WTC11 (cell line): ENCODE results near the gene ELN. TPM values are rescaled to one million over a fixed set of nuclear protein-coding genes. Genes with fewer than 3 reads are reported as not detected.
A peak's percentile ranks its signal among the peaks of the same experiment; 100 is the strongest.

ENCODE experiments used
- ATAC-seq: fragments of 200-7000 bp; cut with Tn5 transposase; 2 replicates; pipeline ENCODE4 v1.10.0; 2021; ENCODE audit warnings: mild to moderate bottlenecking, moderate library complexity
- CTCF ChIA-PET: fragments of 300-600 bp; sonication (Branson Sonifier 250); formaldehyde crosslinking; loops from one replicate; lab custom pipeline; 2021; ENCODE audit warnings: antibody characterized with exemption; lab: Charles Lee
- POLR2A ChIA-PET: fragments of 350-600 bp; sonication (Branson Sonifier 250); formaldehyde crosslinking; loops from one replicate; lab custom pipeline; 2021; ENCODE audit warnings: antibody characterized with exemption; lab: Charles Lee
- DNase-seq: peaks from one replicate; pipeline ENCODE4 v3.0.0; 2021; ENCODE audit warnings: low spot score
- H3K27ac Mint-ChIP-seq: 2 replicates; pipeline ENCODE4 v1.8.0; 2021; ENCODE audit warnings: mixed read lengths
- H3K27me3 Mint-ChIP-seq: 2 replicates; pipeline ENCODE4 v1.8.0; 2021; ENCODE audit warnings: low read depth, mild to moderate bottlenecking, moderate library complexity, mixed read lengths
- H3K36me3 Mint-ChIP-seq: 2 replicates; pipeline ENCODE4 v1.8.0; 2021; ENCODE audit warnings: mixed read lengths
- H3K4me1 Mint-ChIP-seq: 2 replicates; pipeline ENCODE4 v1.8.0; 2022; ENCODE audit warnings: mixed read lengths
- H3K4me3 Mint-ChIP-seq: 2 replicates; pipeline ENCODE4 v1.8.0; 2021; ENCODE audit warnings: mild to moderate bottlenecking, moderate library complexity, mixed read lengths
- H3K9me3 Mint-ChIP-seq: 2 replicates; pipeline ENCODE4 v1.8.0; 2021; ENCODE audit warnings: mixed read lengths
- AR ChIP-seq: fragments of 250-450 bp; sonication (Bioruptor Pico); IDR thresholded peaks from 2 replicates; pipeline ENCODE4 v1.9.0; 2021; ENCODE audit warnings: mild to moderate bottlenecking
- CDX4 ChIP-seq: fragments of 250-450 bp; sonication (Bioruptor Pico); IDR thresholded peaks from 2 replicates; pipeline ENCODE4 v1.9.0; 2021; ENCODE audit warnings: moderate library complexity, mild to moderate bottlenecking, inconsistent platforms, borderline replicate concordance
- CREB1 ChIP-seq: sonication (generic); formaldehyde crosslinking; IDR thresholded peaks from 2 replicates; pipeline ENCODE4 v1.8.0; 2023; ENCODE audit warnings: mild to moderate bottlenecking, missing genetic modification reagents
- ELF4 ChIP-seq: sonication (generic); formaldehyde crosslinking; IDR thresholded peaks from 2 replicates; pipeline ENCODE4 v1.8.1; 2022; ENCODE audit warnings: low read depth, mild to moderate bottlenecking, moderate library complexity, missing genetic modification reagents
- FOXJ3 ChIP-seq: sonication (generic); formaldehyde crosslinking; IDR thresholded peaks from 2 replicates; pipeline ENCODE4 v1.9.0; 2021; ENCODE audit warnings: missing genetic modification reagents, mild to moderate bottlenecking, borderline replicate concordance
- FOXP1 ChIP-seq: sonication (generic); formaldehyde crosslinking; IDR thresholded peaks from 2 replicates; pipeline ENCODE4 v1.8.0; 2022; ENCODE audit warnings: missing genetic modification reagents, mild to moderate bottlenecking, moderate library complexity, borderline replicate concordance
- HMGXB4 ChIP-seq: sonication (generic); formaldehyde crosslinking; IDR thresholded peaks from 2 replicates; pipeline ENCODE4 v1.8.1; 2023; ENCODE audit warnings: mild to moderate bottlenecking, moderate library complexity, missing genetic modification reagents
- IRF1 ChIP-seq: sonication (generic); formaldehyde crosslinking; IDR thresholded peaks from 2 replicates; pipeline ENCODE4 v1.8.0; 2023; ENCODE audit warnings: missing genetic modification reagents
- MLX ChIP-seq: sonication (generic); formaldehyde crosslinking; IDR thresholded peaks from 2 replicates; pipeline ENCODE4 v1.8.1; 2023; ENCODE audit warnings: mild to moderate bottlenecking, missing genetic modification reagents, moderate library complexity
- STAT6 ChIP-seq: sonication (generic); formaldehyde crosslinking; conservative IDR thresholded peaks from 2 replicates; pipeline ENCODE4 v1.8.1; 2023; ENCODE audit warnings: mild to moderate bottlenecking, low read depth, missing genetic modification reagents, moderate library complexity
- ZBTB21 ChIP-seq: sonication (generic); formaldehyde crosslinking; IDR thresholded peaks from 2 replicates; pipeline ENCODE4 v1.8.1; 2023; ENCODE audit warnings: mild to moderate bottlenecking, missing genetic modification reagents, borderline replicate concordance
- ZNF396 ChIP-seq: fragments of 250-450 bp; sonication (Bioruptor Pico); IDR thresholded peaks from 2 replicates; pipeline ENCODE4 v1.8.0; 2021; ENCODE audit warnings: mild to moderate bottlenecking, moderate library complexity, borderline replicate concordance
- ZNF671 ChIP-seq: fragments of 250-450 bp; sonication (Bioruptor Pico); IDR thresholded peaks from 2 replicates; pipeline ENCODE4 v1.8.0; 2021; ENCODE audit warnings: mild to moderate bottlenecking
- total RNA-seq: library from RNA; stranded (reverse); gene quantifications from 3 replicates; pipeline ENCODE4 v1.2.3, GENCODE V29; 2021
- TF ChIP-seq, protein P1 (sequence below): sonication (generic); formaldehyde crosslinking; IDR thresholded peaks from 2 replicates; pipeline ENCODE4 v1.8.0; 2022; ENCODE audit warnings: missing genetic modification reagents

Gene ELN
- total RNA-seq, 1 experiment from 2014 or later: 3.3 TPM

GRCh38 chr7:74056096-74056915, 28.3 kb downstream of the ELN start:
- ChIA-PET CTCF (interaction anchor here (0.5 to 1.4 kb wide), 4 partner anchors 12 to 352 kb away, joined by 3 to 7 read pairs (median 4); no protein-coding TSS in a partner anchor), POLR2A (interaction anchor here (0.8 kb wide), 1 partner anchor 9 kb away, joined by 3 read pairs; no protein-coding TSS in a partner anchor)
- Mint-ChIP-seq H3K36me3 (no peaks in the 10 kb centered on the region), H3K9me3 (no peaks in the 10 kb centered on the region), H3K27me3 (no peaks in the 10 kb centered on the region), H3K27ac (peak overlapping the region; percentile 83; the same call in 1 of the 2 replicates), H3K4me1 (peaks cover 12% of the 10 kb centered on the region), H3K4me3 (no peak overlapping the region)
- DNase-seq (no peak), ATAC-seq (no peak)
- TF ChIP-seq ZNF396 (no peak), IRF1 (CRISPR knock-in tag) (no peak), AR (CRISPR knock-in tag) (no peak), ELF4 (CRISPR knock-in tag) (no peak), MLX (CRISPR knock-in tag) (no peak), ZNF671 (no peak), CREB1 (CRISPR knock-in tag) (no peak), STAT6 (CRISPR knock-in tag) (no peak), FOXP1 (CRISPR knock-in tag) (no peak), FOXJ3 (CRISPR knock-in tag) (no peak)

- TF ChIP-seq CDX4 (CRISPR knock-in tag): no peak
- TF ChIP-seq, protein P1, sequence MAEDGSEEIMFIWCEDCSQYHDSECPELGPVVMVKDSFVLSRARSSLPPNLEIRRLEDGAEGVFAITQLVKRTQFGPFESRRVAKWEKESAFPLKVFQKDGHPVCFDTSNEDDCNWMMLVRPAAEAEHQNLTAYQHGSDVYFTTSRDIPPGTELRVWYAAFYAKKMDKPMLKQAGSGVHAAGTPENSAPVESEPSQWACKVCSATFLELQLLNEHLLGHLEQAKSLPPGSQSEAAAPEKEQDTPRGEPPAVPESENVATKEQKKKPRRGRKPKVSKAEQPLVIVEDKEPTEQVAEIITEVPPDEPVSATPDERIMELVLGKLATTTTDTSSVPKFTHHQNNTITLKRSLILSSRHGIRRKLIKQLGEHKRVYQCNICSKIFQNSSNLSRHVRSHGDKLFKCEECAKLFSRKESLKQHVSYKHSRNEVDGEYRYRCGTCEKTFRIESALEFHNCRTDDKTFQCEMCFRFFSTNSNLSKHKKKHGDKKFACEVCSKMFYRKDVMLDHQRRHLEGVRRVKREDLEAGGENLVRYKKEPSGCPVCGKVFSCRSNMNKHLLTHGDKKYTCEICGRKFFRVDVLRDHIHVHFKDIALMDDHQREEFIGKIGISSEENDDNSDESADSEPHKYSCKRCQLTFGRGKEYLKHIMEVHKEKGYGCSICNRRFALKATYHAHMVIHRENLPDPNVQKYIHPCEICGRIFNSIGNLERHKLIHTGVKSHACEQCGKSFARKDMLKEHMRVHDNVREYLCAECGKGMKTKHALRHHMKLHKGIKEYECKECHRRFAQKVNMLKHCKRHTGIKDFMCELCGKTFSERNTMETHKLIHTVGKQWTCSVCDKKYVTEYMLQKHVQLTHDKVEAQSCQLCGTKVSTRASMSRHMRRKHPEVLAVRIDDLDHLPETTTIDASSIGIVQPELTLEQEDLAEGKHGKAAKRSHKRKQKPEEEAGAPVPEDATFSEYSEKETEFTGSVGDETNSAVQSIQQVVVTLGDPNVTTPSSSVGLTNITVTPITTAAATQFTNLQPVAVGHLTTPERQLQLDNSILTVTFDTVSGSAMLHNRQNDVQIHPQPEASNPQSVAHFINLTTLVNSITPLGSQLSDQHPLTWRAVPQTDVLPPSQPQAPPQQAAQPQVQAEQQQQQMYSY (CRISPR knock-in tag): no peak
- no peak for TF ChIP-seq ZBTB21 (CRISPR knock-in tag)
- TF ChIP-seq HMGXB4: no peak
- H3K4me3 Mint-ChIP-seq: no peak overlapping the region
- POLR2A ChIA-PET: interaction anchor here (0.6 to 0.8 kb wide), 2 partner anchors 8 to 90 kb away, joined by 3 read pairs; no protein-coding TSS in a partner anchor
- H3K4me1 Mint-ChIP-seq: peaks cover under 1% of the 10 kb centered on the region
- H3K9me3 Mint-ChIP-seq: no peaks in the 10 kb centered on the region
- ATAC-seq (no peak), DNase-seq (no peak)
- no peak overlapping the region for H3K27ac Mint-ChIP-seq
- no peaks in the 10 kb centered on the region for H3K27me3 Mint-ChIP-seq
- no peaks in the 10 kb centered on the region for H3K36me3 Mint-ChIP-seq
- CTCF ChIA-PET: interaction anchor here (0.9 to 1.4 kb wide), 2 partner anchors 149 to 343 kb away, joined by 3 to 5 read pairs; no protein-coding TSS in a partner anchor
These were observed 29.4 kb downstream of the ELN start for GRCh38 chr7:74057216-74057925.
